ENCODE results near the gene PSMG4. TPM values are rescaled to one million over a fixed set of nuclear protein-coding genes. Genes with fewer than 3 reads are reported as not detected.

PSMG4 gene
- total and polyA plus RNA-seq, 2 of the 8 experiments (the other 6 are each of a cell fraction or from before 2014, with no cell fraction given), result 40.6 to 113 TPM

GRCh38 chr6:3260772-3261517 lies 2.2 kb downstream of the PSMG4 start:
- Histone ChIP-seq H4K20me1 (replicated peaks in 1 of 2; ENCODE audit: control insufficient read depth in 1 of 2, insufficient read depth in 2 of 2, low read length in 2 of 2) (peaks cover 13 to 34% of the 10 kb centered on the region in 2 experiments), H3K79me1 (ENCODE audit: low read depth, low read length) (peaks cover 22% of the 10 kb centered on the region), H4K8ac (ENCODE audit: extremely low read depth, insufficient read depth, low read length) (no peak overlapping the region), H2AFZ (ENCODE audit: low read length) (no peak overlapping the region), H3K56ac (replicated peaks; ENCODE audit: insufficient read length, low read depth, low read length) (no peak overlapping the region), H2BK5ac (ENCODE audit: low read depth, low read length) (no peak overlapping the region), H4K5ac (ENCODE audit: insufficient read length, low read depth, low read length) (no peak overlapping the region), H2BK20ac (ENCODE audit: low read length) (no peak overlapping the region), H2BK12ac (ENCODE audit: low read depth, low read length) (no peak overlapping the region), H3K4me3 (ENCODE audit: extremely low read depth in 1 of 4, insufficient read depth in 2 of 4, low read depth in 3 of 4, low read length in 4 of 4) (peak overlapping the region in 1 of 4 experiments; percentile 29; a peak in 2 of 8 replicates), H3K79me2 (ENCODE audit: control insufficient read depth in 1 of 2, insufficient read depth in 2 of 2, low read length in 2 of 2) (peaks cover 8 to 57% of the 10 kb centered on the region in 2 experiments; a peak in 3 of 4 replicates), H2BK15ac (ENCODE audit: low read length) (no peak overlapping the region), H3K4ac (replicated peaks; ENCODE audit: insufficient read length, low read depth, low read length) (no peak overlapping the region), H3K18ac (ENCODE audit: extremely low read depth, low read length) (no peak overlapping the region; the same call in 1 of the 2 replicates), H3K14ac (ENCODE audit: insufficient read length) (no peak overlapping the region), H3K36me3 (ENCODE audit: control insufficient read depth in 2 of 4, insufficient read depth in 4 of 4, low read length in 3 of 4) (peaks cover 6 to 21% (median 13%) of the 10 kb centered on the region in 4 experiments; a peak in 7 of 8 replicates), H3K23ac (ENCODE audit: insufficient read length) (no peak overlapping the region), H3K23me2 (ENCODE audit: low read depth, low read length) (peaks cover 7% of the 10 kb centered on the region; the same call in 1 of the 2 replicates), H3K4me1 (replicated peaks in 1 of 4; ENCODE audit: control insufficient read depth in 3 of 4, insufficient read depth in 4 of 4, low read length in 3 of 4) (peaks cover 3 to 9% (median 7%) of the 10 kb centered on the region in 4 experiments; a peak in 4 of 7 replicates), H2BK120ac (replicated peaks; ENCODE audit: low read depth, low read length) (no peak overlapping the region), H3K9me3 (ENCODE audit: insufficient read depth in 2 of 2, low read depth in 1 of 2, low read length in 1 of 2) (no peaks in the 10 kb centered on the region), H3K27ac (ENCODE audit: low read depth, low read length) (no peak overlapping the region), H3K27me3 (replicated peaks in 1 of 4; ENCODE audit: control insufficient read depth in 3 of 4, extremely low read depth in 1 of 4, insufficient read depth in 3 of 4, low read length in 3 of 4) (no peaks in the 10 kb centered on the region), H3K4me2 (ENCODE audit: insufficient read depth in 1 of 2, low read depth in 2 of 2, low read length in 2 of 2) (peak overlapping the region; percentile 34 to 80; a peak in 2 of 4 replicates), H3K9ac (replicated peaks in 1 of 4; ENCODE audit: extremely low read depth in 1 of 4, low read depth in 3 of 4, low read length in 3 of 4) (no peak overlapping the region), H2AK5ac (ENCODE audit: low read depth, low read length) (0 out of 2 replicates have a peak overlapping the region, but pooled peaks have one; percentile 39), H4K91ac (replicated peaks; ENCODE audit: insufficient read length, low read length) (no peak overlapping the region)
- POLR2A ChIA-PET (ENCODE audit: partially characterized antibody), result interaction anchor here (0.9 to 2.8 kb wide), 4 partner anchors 11 to 31 kb away, joined by 3 to 14 read pairs (median 4); no protein-coding TSS in a partner anchor
- no peak for FAIRE-seq
- WGBS, 2 experiments (ENCODE audit: extremely low coverage in 1 of 2, insufficient coverage in 1 of 2, insufficient read length in 1 of 2, insufficient replicate concordance in 2 of 2, low coverage in 1 of 2, low lambda C conversion rate in 2 of 2, missing lambda C conversion rate in 1 of 2), result 85% methylated on average over 17 of the region's 17 CpGs; no CpG with 5 or more reads in 1 of the 2 experiments
- DNase-seq (ENCODE audit: low read depth in 1 of 2, low spot score in 2 of 2), result no peak
- CTCF ChIA-PET (ENCODE audit: partially characterized antibody), result interaction anchor here (0.5 to 4.4 kb wide), 12 partner anchors 9 to 717 kb away, joined by 3 to 23 read pairs (median 4); no protein-coding TSS in a partner anchor
- no peak for TF ChIP-seq SUZ12 (IDR thresholded peaks at IDR 0.05; ENCODE audit: low read length)
- no peak for TF ChIP-seq HDAC6 (IDR thresholded peaks at IDR 0.05; ENCODE audit: low read depth, low read length)
- TF ChIP-seq KDM5A (IDR thresholded peaks at IDR 0.05; ENCODE audit: low read length), result no peak
- TF ChIP-seq CTCF (IDR thresholded peaks at IDR 0.05; ENCODE audit: control extremely low read depth in 1 of 3, insufficient read depth in 1 of 3, low read depth in 1 of 3, low read length in 3 of 3), result no peak
- no peak for TF ChIP-seq SRF (IDR thresholded peaks at IDR 0.05; ENCODE audit: low read depth, low read length)
- TF ChIP-seq TEAD4 (IDR thresholded peaks at IDR 0.05; ENCODE audit: low read depth, low read length), result no peak
- TF ChIP-seq, protein P1, sequence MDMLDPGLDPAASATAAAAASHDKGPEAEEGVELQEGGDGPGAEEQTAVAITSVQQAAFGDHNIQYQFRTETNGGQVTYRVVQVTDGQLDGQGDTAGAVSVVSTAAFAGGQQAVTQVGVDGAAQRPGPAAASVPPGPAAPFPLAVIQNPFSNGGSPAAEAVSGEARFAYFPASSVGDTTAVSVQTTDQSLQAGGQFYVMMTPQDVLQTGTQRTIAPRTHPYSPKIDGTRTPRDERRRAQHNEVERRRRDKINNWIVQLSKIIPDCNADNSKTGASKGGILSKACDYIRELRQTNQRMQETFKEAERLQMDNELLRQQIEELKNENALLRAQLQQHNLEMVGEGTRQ (IDR thresholded peaks at IDR 0.05; ENCODE audit: low read length), result no peak

Measured in H1 (cell line).